ENCODE results near the gene TBC1D24.
"Not testable (repeated sequence)": the region's sequence is repeated elsewhere in the genome, so short reads cannot be mapped to it uniquely, and the experiment has no call there.

Gene TBC1D24

GRCh38 chr16:2478279-2478678, 3.4 kb downstream of the TBC1D24 start:
- Histone ChIP-seq H3K79me1 (ENCODE audit: low read depth, low read length) (peaks cover 17% of the 10 kb centered on the region), H4K91ac (ENCODE audit: low read depth, low read length, poor library complexity) (no peak overlapping the region), H3K4me2 (ENCODE audit: insufficient read depth, low read length, poor library complexity, severe bottlenecking) (no peak overlapping the region), H2AK5ac (ENCODE audit: low read depth, low read length) (no peak overlapping the region), H3K9ac (ENCODE audit: low read depth, low read length, poor library complexity) (no peak overlapping the region), H3K27me3 (ENCODE audit: control insufficient read depth in 3 of 3, insufficient read depth in 3 of 3, low read depth in 1 of 3, low read length in 3 of 3) (peaks cover 0 to 17% (median 0%) of the 10 kb centered on the region in 3 experiments), H3K23ac (ENCODE audit: low read depth, low read length, poor library complexity) (peak overlapping the region; percentile 6), H3K14ac (ENCODE audit: low read length) (no peak overlapping the region), H3K4me1 (ENCODE audit: control insufficient read depth in 2 of 2, insufficient read depth in 1 of 2, low read depth in 1 of 2, low read length in 2 of 2) (peaks cover 3 to 5% of the 10 kb centered on the region in 2 donors), H2BK12ac (ENCODE audit: low read length) (no peak overlapping the region), H3K9me3 (replicated peaks in 1 of 2; ENCODE audit: control insufficient read depth in 2 of 2, insufficient read depth in 1 of 2, low read depth in 1 of 2, low read length in 2 of 2) (no peaks in the 10 kb centered on the region), H3K36me3 (replicated peaks in 1 of 2; ENCODE audit: control insufficient read depth in 2 of 2, insufficient read depth in 2 of 2, low read length in 2 of 2) (no peaks in the 10 kb centered on the region), H3K27ac (replicated peaks; ENCODE audit: low read length) (no peak overlapping the region), H4K8ac (ENCODE audit: low read depth, low read length) (no peak overlapping the region), H3K4me3 (ENCODE audit: low read length in 2 of 2) (no peak overlapping the region), H2BK5ac (ENCODE audit: low read length) (no peak overlapping the region), H2AFZ (ENCODE audit: low read length) (no peak overlapping the region), H3K18ac (ENCODE audit: low read length) (no peak overlapping the region), H2BK120ac (ENCODE audit: low read depth, low read length) (no peak overlapping the region), H2BK15ac (ENCODE audit: low read length) (no peak overlapping the region), H3K4ac (ENCODE audit: low read length) (no peak overlapping the region)
- DNase-seq (ENCODE audit: low spot score): no peak
- WGBS, 2 donors (ENCODE audit: extremely low coverage in 2 of 2, insufficient read length in 2 of 2, insufficient replicate concordance in 1 of 2): no CpG with 5 or more reads among the region's 8 CpGs

GRCh38 chr16:2479996-2480395, 5.1 kb downstream of the TBC1D24 start:
- not testable (repeated sequence) for H3K18ac ChIP-seq (ENCODE audit: low read length)
- no CpG with 5 or more reads among the region's 10 CpGs for WGBS, 2 donors (ENCODE audit: extremely low coverage in 2 of 2, insufficient read length in 2 of 2, insufficient replicate concordance in 1 of 2)

GRCh38 chr16:2480948-2481347, 6.0 kb downstream of the TBC1D24 start:
- Histone ChIP-seq H3K27ac (replicated peaks; ENCODE audit: low read length) (no peak overlapping the region), H4K91ac (ENCODE audit: low read depth, low read length, poor library complexity) (no peak overlapping the region), H2BK15ac (ENCODE audit: low read length) (no peak overlapping the region), H3K4me1 (ENCODE audit: control insufficient read depth in 2 of 2, insufficient read depth in 1 of 2, low read depth in 1 of 2, low read length in 2 of 2) (peaks cover 0 to under 1% of the 10 kb centered on the region in 2 donors), H3K14ac (ENCODE audit: low read length) (no peak overlapping the region), H3K79me1 (ENCODE audit: low read depth, low read length) (peaks cover 12% of the 10 kb centered on the region), H3K4me2 (ENCODE audit: insufficient read depth, low read length, poor library complexity, severe bottlenecking) (no peak overlapping the region), H2AK5ac (ENCODE audit: low read depth, low read length) (no peak overlapping the region), H3K4ac (ENCODE audit: low read length) (no peak overlapping the region), H2BK12ac (ENCODE audit: low read length) (no peak overlapping the region), H3K4me3 (ENCODE audit: low read length in 2 of 2) (no peak overlapping the region), H3K27me3 (ENCODE audit: control insufficient read depth in 3 of 3, insufficient read depth in 3 of 3, low read depth in 1 of 3, low read length in 3 of 3) (peaks cover 0 to 6% (median 0%) of the 10 kb centered on the region in 3 experiments), H2BK120ac (ENCODE audit: low read depth, low read length) (no peak overlapping the region), H2BK5ac (ENCODE audit: low read length) (no peak overlapping the region), H3K9me3 (replicated peaks in 1 of 2; ENCODE audit: control insufficient read depth in 2 of 2, insufficient read depth in 1 of 2, low read depth in 1 of 2, low read length in 2 of 2) (no peaks in the 10 kb centered on the region), H3K9ac (ENCODE audit: low read depth, low read length, poor library complexity) (no peak overlapping the region), H4K8ac (ENCODE audit: low read depth, low read length) (no peak overlapping the region), H2AFZ (ENCODE audit: low read length) (no peak overlapping the region), H3K23ac (ENCODE audit: low read depth, low read length, poor library complexity) (no peak overlapping the region), H3K36me3 (replicated peaks in 1 of 2; ENCODE audit: control insufficient read depth in 2 of 2, insufficient read depth in 2 of 2, low read length in 2 of 2) (no peaks in the 10 kb centered on the region), H3K18ac (ENCODE audit: low read length) (no peak overlapping the region)
- no peak for DNase-seq (ENCODE audit: low spot score)
- no CpG with 5 or more reads among the region's 12 CpGs for WGBS, 2 donors (ENCODE audit: extremely low coverage in 2 of 2, insufficient read length in 2 of 2, insufficient replicate concordance in 1 of 2)

More at GRCh38 chr16:2479996-2480395, 5.1 kb downstream of the TBC1D24 start:
- H3K9ac ChIP-seq (ENCODE audit: low read depth, low read length, poor library complexity); H3K4me1 ChIP-seq (ENCODE audit: control insufficient read depth in 2 of 2, insufficient read depth in 1 of 2, low read depth in 1 of 2, low read length in 2 of 2); H3K14ac ChIP-seq (ENCODE audit: low read length); H4K8ac ChIP-seq (ENCODE audit: low read depth, low read length); H2BK120ac ChIP-seq (ENCODE audit: low read depth, low read length); H2AK5ac ChIP-seq (ENCODE audit: low read depth, low read length); H2AFZ ChIP-seq (ENCODE audit: low read length); H3K4me2 ChIP-seq (ENCODE audit: insufficient read depth, low read length, poor library complexity, severe bottlenecking); H2BK5ac ChIP-seq (ENCODE audit: low read length); H3K36me3 ChIP-seq (replicated peaks in 1 of 2; ENCODE audit: control insufficient read depth in 2 of 2, insufficient read depth in 2 of 2, low read length in 2 of 2); H3K4ac ChIP-seq (ENCODE audit: low read length); H4K91ac ChIP-seq (ENCODE audit: low read depth, low read length, poor library complexity); H2BK15ac ChIP-seq (ENCODE audit: low read length); H3K9me3 ChIP-seq (replicated peaks in 1 of 2; ENCODE audit: control insufficient read depth in 2 of 2, insufficient read depth in 1 of 2, low read depth in 1 of 2, low read length in 2 of 2); H3K4me3 ChIP-seq (ENCODE audit: low read length in 2 of 2); DNase-seq (ENCODE audit: low spot score); H3K23ac ChIP-seq (ENCODE audit: low read depth, low read length, poor library complexity); H3K27ac ChIP-seq (replicated peaks; ENCODE audit: low read length); H2BK12ac ChIP-seq (ENCODE audit: low read length): not testable (repeated sequence)
- H3K27me3 ChIP-seq (ENCODE audit: control insufficient read depth in 3 of 3, insufficient read depth in 3 of 3, low read depth in 1 of 3, low read length in 3 of 3): peaks cover 0 to 10% (median 0%) of the 10 kb centered on the region in 3 experiments
- peaks cover 12% of the 10 kb centered on the region for H3K79me1 ChIP-seq (ENCODE audit: low read depth, low read length)

GRCh38 chr16:2481676-2482075, 6.7 kb downstream of the TBC1D24 start:
- no CpG with 5 or more reads among the region's 7 CpGs for WGBS, 2 donors (ENCODE audit: extremely low coverage in 2 of 2, insufficient read length in 2 of 2, insufficient replicate concordance in 1 of 2)
- H3K27ac ChIP-seq (replicated peaks; ENCODE audit: low read length): no peak overlapping the region

More at GRCh38 chr16:2481676-2482075, 6.7 kb downstream of the TBC1D24 start:
- H2BK5ac ChIP-seq (ENCODE audit: low read length): no peak overlapping the region
- H2BK15ac ChIP-seq (ENCODE audit: low read length): no peak overlapping the region
- H3K79me1 ChIP-seq (ENCODE audit: low read depth, low read length): peaks cover 16% of the 10 kb centered on the region
- no peak overlapping the region for H2AFZ ChIP-seq (ENCODE audit: low read length)
- no peak overlapping the region for H2BK120ac ChIP-seq (ENCODE audit: low read depth, low read length)
- no peak overlapping the region for H3K4ac ChIP-seq (ENCODE audit: low read length)
- H3K23ac ChIP-seq (ENCODE audit: low read depth, low read length, poor library complexity): peak overlapping the region; percentile 32
- no peak overlapping the region for H3K4me3 ChIP-seq (ENCODE audit: low read length in 2 of 2)
- no peak overlapping the region for H3K9ac ChIP-seq (ENCODE audit: low read depth, low read length, poor library complexity)
- H4K8ac ChIP-seq (ENCODE audit: low read depth, low read length): no peak overlapping the region
- H3K36me3 ChIP-seq (replicated peaks in 1 of 2; ENCODE audit: control insufficient read depth in 2 of 2, insufficient read depth in 2 of 2, low read length in 2 of 2): no peaks in the 10 kb centered on the region
- H3K14ac ChIP-seq (ENCODE audit: low read length): no peak overlapping the region
- no peaks in the 10 kb centered on the region for H3K9me3 ChIP-seq (replicated peaks in 1 of 2; ENCODE audit: control insufficient read depth in 2 of 2, insufficient read depth in 1 of 2, low read depth in 1 of 2, low read length in 2 of 2)
- H3K4me1 ChIP-seq (ENCODE audit: control insufficient read depth in 2 of 2, insufficient read depth in 1 of 2, low read depth in 1 of 2, low read length in 2 of 2): no peaks in the 10 kb centered on the region
- no peak overlapping the region for H3K4me2 ChIP-seq (ENCODE audit: insufficient read depth, low read length, poor library complexity, severe bottlenecking)
- H3K27me3 ChIP-seq (ENCODE audit: control insufficient read depth in 3 of 3, insufficient read depth in 3 of 3, low read depth in 1 of 3, low read length in 3 of 3): no peaks in the 10 kb centered on the region
- H4K91ac ChIP-seq (ENCODE audit: low read depth, low read length, poor library complexity): no peak overlapping the region
- no peak overlapping the region for H3K18ac ChIP-seq (ENCODE audit: low read length)
- no peak for DNase-seq (ENCODE audit: low spot score)
- H2BK12ac ChIP-seq (ENCODE audit: low read length): no peak overlapping the region
- no peak overlapping the region for H2AK5ac ChIP-seq (ENCODE audit: low read depth, low read length)
